Endothelial cell of umbilical vein (primary cell): ENCODE results near the gene MED12L.

Source experiments
- EZH2 ChIP-seq: IDR thresholded peaks from 2 replicates; pipeline ENCODE4 v1.6.1; 2012; ENCODE audit warnings: borderline replicate concordance, low read depth, mild to moderate bottlenecking, moderate library complexity, low read length, inconsistent platforms; ENCODE audit not compliant: severe bottlenecking
- JUN ChIP-seq: IDR thresholded peaks from 2 replicates; pipeline ENCODE4 v1.6.1; 2011; ENCODE audit warnings: borderline replicate concordance, low read depth; ENCODE audit not compliant: insufficient read length, insufficient read depth
- MYC ChIP-seq: IDR thresholded peaks from one replicate; pipeline ENCODE4 v1.6.1; 2011; ENCODE audit warnings: mild to moderate bottlenecking, low read depth, low read length
- POLR2A ChIP-seq: IDR thresholded peaks from 2 replicates; pipeline ENCODE4 v1.6.1; 2012; ENCODE audit warnings: low read depth, mild to moderate bottlenecking, control low read depth, low read length
- POLR2AphosphoS5 ChIP-seq: IDR thresholded peaks from 2 replicates; pipeline ENCODE4 v1.6.1; 2012; ENCODE audit warnings: low read depth, mild to moderate bottlenecking, control low read depth, low read length, moderate library complexity; ENCODE audit not compliant: insufficient read depth
- TF ChIP-seq, protein P1 (sequence below), 2 donors: IDR thresholded peaks; 1 replicate in 1 of 2; 2 replicates in 1 of 2; pipeline ENCODE4 v1.5.1; 2011; ENCODE audit warnings: low read length in 2 of 2, mild to moderate bottlenecking in 2 of 2, moderate library complexity in 2 of 2, control low read depth in 1 of 2, inconsistent platforms in 1 of 2, low read depth in 1 of 2; ENCODE audit not compliant: insufficient read depth in 1 of 2; ENCODE audit errors: extremely low read depth in 1 of 2
- TF ChIP-seq, protein P2 (sequence below): IDR thresholded peaks from 2 replicates; pipeline ENCODE4 v1.6.1; 2011; ENCODE audit not compliant: insufficient read depth, insufficient read length

DNA sequence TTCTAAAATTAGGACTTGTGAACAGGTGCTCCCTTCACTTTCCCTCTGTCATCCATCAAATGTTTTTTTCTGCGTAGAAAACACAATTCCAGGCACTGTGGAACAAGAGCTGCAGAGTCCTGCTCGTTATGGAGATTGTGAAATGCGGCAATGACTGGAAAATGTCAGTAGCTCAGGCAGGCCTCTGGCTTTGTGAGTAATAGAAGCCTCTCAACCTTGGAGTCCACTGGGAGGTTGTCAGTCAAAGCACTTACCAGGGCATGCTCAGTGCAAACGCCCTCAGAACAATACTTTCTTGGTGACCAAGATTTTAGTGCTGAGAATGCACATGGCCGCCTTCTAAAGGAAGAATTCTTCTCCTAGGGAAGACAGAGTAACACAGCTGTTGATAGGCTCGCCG, 26.7 kb upstream of the MED12L start:
- TF ChIP-seq, protein P1, sequence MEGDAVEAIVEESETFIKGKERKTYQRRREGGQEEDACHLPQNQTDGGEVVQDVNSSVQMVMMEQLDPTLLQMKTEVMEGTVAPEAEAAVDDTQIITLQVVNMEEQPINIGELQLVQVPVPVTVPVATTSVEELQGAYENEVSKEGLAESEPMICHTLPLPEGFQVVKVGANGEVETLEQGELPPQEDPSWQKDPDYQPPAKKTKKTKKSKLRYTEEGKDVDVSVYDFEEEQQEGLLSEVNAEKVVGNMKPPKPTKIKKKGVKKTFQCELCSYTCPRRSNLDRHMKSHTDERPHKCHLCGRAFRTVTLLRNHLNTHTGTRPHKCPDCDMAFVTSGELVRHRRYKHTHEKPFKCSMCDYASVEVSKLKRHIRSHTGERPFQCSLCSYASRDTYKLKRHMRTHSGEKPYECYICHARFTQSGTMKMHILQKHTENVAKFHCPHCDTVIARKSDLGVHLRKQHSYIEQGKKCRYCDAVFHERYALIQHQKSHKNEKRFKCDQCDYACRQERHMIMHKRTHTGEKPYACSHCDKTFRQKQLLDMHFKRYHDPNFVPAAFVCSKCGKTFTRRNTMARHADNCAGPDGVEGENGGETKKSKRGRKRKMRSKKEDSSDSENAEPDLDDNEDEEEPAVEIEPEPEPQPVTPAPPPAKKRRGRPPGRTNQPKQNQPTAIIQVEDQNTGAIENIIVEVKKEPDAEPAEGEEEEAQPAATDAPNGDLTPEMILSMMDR (IDR thresholded peaks at IDR 0.05; ENCODE audit: extremely low read depth in 1 of 2, insufficient read depth in 1 of 2, low read depth in 1 of 2, low read length in 2 of 2), result no peak
- no peak for TF ChIP-seq POLR2AphosphoS5
- TF ChIP-seq POLR2A, result no peak
- TF ChIP-seq, protein P2, sequence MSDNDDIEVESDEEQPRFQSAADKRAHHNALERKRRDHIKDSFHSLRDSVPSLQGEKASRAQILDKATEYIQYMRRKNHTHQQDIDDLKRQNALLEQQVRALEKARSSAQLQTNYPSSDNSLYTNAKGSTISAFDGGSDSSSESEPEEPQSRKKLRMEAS, result no peak
- no peak for TF ChIP-seq JUN
- TF ChIP-seq EZH2, result no peak
- TF ChIP-seq MYC, result no peak
